Astrocyte (in vitro differentiated cells and primary cell): ENCODE measurements around the gene DUSP16.

Experiments
- CTCF ChIP-seq: IDR thresholded peaks from 2 replicates; pipeline ENCODE4 v1.5.1; 2011; ENCODE audit warnings: low read depth, mild to moderate bottlenecking, inconsistent platforms, low read length, moderate library complexity; ENCODE audit not compliant: insufficient read depth
- EZH2 ChIP-seq: IDR thresholded peaks from 2 replicates; pipeline ENCODE4 v1.6.1; 2012; ENCODE audit warnings: mild to moderate bottlenecking, low read length, inconsistent platforms; ENCODE audit not compliant: insufficient read depth

- TF ChIP-seq CTCF (no peak), EZH2 (no peak)
Observed at GRCh38 chr12:12460935-12461922, 101.4 kb downstream of the DUSP16 start.
